H1 (cell line): ENCODE data around the gene MS4A7. TPM values are rescaled to one million over a fixed set of nuclear protein-coding genes. Genes with fewer than 3 reads are reported as not detected.

ENCODE experiments used
- ATF2 ChIP-seq: IDR thresholded peaks from 2 replicates; pipeline ENCODE4 v1.6.1; 2012; ENCODE audit warnings: low read length, inconsistent platforms
- CEBPB ChIP-seq: IDR thresholded peaks from 2 replicates; pipeline ENCODE4 v1.6.1; 2012; ENCODE audit warnings: low read depth, low read length
- CHD1 ChIP-seq: IDR thresholded peaks from 2 replicates; pipeline ENCODE4 v1.6.1; 2012; ENCODE audit warnings: low read depth, low read length, improper control_type of control experiment
- HDAC2 ChIP-seq, 2 experiments: fragments of 300-600 bp in 1 of 2; sonication (generic) in 1 of 2; IDR thresholded peaks; 2 replicates each; pipeline ENCODE4 v1.6.1; 2011 to 2012; ENCODE audit warnings: low read depth in 2 of 2, low read length in 2 of 2, mild to moderate bottlenecking in 2 of 2, moderate library complexity in 2 of 2, borderline replicate concordance in 1 of 2, inconsistent platforms in 1 of 2
- polyA plus RNA-seq, 7 experiments: library from polyadenylated mRNA; depleted of rRNA in 3 of 7; stranded (reverse) in 5 of 7; unstranded in 2 of 7; fragments of >200 nt in 5 of 7; fragments of 200-250 nt in 2 of 7; gene quantifications; 1 replicate in 5 of 7; 2 replicates in 1 of 7; 4 replicates in 1 of 7; pipeline versions ENCODE4 v1.2.1 to v1.2.3, GENCODE V29; 2011 to 2013; ENCODE audit warnings: missing spikeins in 2 of 7, mixed read lengths in 2 of 7
- total RNA-seq: library from RNA; stranded (reverse); fragmentation: NEBNext Ultra II Directional; extraction: Animal tissue kit (Norgen Biotek cat#: 25700); gene quantifications from 2 replicates; pipeline ENCODE4 v1.2.1, GENCODE V29; 2021

MS4A7 gene
- total and polyA plus RNA-seq, 2 of the 8 experiments (the other 6 are each of a cell fraction or from before 2014, with no cell fraction given): not detected

DNA sequence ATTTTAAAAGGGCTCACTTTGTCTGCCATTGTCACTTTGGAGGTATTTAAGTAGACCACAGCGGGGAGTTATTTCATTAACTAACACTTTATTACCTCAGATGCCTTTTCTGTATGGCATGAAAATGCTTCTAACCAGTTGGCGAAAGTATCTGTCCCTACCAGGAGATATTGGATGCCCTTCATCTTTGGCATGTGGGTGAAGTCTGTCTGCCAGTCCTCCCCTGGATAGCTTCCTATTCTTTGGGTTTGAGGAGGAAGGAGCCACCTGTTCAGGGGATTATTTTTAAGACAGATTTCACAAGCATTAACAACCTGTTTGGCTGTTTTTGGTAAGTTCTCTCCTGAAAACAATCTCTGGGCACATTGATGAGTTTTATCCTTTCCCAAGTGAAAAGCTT, 34.2 kb upstream of the MS4A7 start (continued):
- TF ChIP-seq ATF2: no peak
- no peak for TF ChIP-seq CEBPB
- no peak for TF ChIP-seq CHD1
- TF ChIP-seq HDAC2 (IDR thresholded peaks at IDR 0.05; ENCODE audit: borderline replicate concordance in 1 of 2, low read depth in 2 of 2, low read length in 2 of 2): no peak
